ENCODE results near the gene ZNF320. TPM values are rescaled to one million over a fixed set of nuclear protein-coding genes. Genes with fewer than 3 reads are reported as not detected.
A peak's percentile ranks its signal among the peaks of the same experiment; 100 is the strongest.
"Not testable (repeated sequence)": the region's sequence is repeated elsewhere in the genome, so short reads cannot be mapped to it uniquely, and the experiment has no call there.

ZNF320 gene
- total RNA-seq, 2 donors from 2014 or later: 14.6 to 20.9 TPM

DNA sequence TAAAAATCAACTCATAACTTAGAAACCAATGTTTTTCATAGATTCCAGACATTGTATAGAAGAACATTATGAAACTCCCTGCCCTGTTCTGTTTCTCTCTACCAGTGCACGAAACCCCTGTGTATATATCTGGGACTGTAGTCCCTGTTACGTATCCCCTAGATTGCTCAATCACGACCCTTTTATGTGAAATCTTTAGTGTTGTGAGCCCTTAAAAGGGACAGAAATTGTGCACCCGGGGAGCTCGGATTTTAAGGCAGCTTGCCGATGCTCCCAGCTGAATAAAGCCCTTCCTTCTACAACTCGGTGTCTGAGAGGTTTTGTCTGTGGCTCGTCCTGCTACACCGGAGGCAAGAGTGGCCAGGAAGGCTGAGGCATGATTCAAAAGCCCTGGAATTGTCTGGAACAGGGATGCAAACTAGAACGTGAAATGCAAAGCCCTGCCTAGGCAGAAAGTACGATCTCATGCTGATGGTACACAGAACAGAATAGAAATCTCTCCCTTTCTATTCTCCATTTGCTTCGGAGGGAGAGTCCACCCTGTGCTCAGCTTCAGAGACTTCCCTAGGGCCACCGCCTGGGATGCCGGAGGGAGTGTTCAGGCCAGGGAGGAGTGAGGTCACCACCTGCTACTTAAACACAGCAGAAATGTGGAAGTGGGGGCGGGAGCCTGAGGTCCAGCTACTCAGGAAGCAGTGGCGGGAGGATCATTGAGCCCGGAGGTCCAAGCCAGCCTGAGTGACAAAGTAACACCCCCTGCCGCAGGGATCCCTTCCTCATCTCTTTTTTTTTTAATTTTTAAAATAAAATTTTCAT, 26.6 kb upstream of the ZNF320 start:
- DNase-seq: peak; percentile 77 to 87
- ATAC-seq: peak; percentile 70
- intact Hi-C loops (cut with DNase I, micrococcal nuclease): no loop called here

DNA sequence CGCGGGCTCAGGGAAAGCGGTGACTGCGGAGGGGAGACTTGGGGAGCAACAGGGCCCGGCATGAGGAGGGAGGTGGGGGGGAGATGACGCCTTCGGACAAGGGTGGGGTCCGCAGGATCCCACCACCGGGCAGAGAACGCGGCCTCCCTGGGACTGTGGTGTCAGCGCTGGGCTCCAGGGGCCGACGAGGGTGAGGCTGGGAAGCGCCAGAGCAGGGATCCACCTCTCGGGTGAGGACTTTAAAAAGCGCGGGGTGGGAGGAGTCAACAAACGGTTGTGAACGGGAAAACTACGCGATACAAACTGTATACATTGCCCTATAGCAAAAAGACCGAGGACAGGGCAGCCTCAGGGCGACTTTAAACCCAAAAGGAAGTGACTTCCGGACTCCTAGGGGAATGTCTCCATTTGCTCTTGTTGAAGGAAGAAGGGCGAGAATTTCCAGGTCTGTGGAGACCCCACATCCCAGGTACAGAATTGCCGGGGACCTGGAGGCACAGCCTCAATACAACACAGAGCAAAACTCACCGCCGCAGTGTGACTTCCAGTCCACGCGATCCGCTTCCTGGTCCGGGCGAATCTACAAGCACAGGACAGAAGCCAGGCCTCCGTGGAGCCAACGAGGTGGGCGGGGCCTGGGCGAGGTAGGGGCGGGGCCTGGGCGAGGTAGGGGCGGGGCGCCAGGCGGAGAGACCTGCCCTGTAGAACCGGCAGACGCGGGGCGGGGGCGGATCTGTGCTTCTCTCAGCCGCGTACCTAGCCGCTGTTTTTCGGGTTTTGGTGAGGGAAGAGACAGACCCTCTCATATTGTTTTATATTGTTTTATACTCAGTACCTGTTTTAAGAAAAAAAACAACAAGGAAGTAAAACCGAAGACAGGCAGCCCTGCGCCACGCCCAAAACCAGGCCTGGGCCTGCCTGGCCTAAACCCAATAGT, 25.7 kb upstream of the ZNF320 start, which contains the start of gene ZNF888:
TSS of gene ZNF888 (minus strand) at position 588 of the 937 bp plus-strand sequence. CDS start 5,555 bp downstream, outside the sequence.
- intact Hi-C loops (cut with DNase I, micrococcal nuclease): no loop called here
- peak; percentile 89 to 96 for DNase-seq
- peak; percentile 95 for ATAC-seq

DNA sequence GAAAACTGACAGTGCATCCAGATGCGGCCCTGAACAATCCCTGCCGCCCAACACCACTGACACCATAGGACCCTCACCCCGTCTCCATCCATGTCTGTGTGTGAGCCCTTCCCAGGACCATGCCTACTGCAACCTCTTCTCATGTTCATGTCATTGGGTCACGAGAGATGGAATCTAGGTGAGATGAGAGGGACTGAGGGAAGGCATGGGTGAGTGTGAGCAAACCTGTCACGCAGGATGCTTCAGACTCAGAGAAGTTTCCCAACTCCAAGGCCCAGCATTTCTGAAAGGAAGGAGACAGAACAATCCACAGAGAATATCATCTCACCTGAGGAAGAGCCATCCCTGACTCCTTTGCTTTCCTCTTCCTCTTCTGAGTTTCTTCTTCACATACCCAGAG, 20.1 kb upstream of the ZNF320 start:
- ATAC-seq (no peak), DNase-seq (no peak)
- intact Hi-C loops (cut with DNase I, micrococcal nuclease): no loop called here

DNA sequence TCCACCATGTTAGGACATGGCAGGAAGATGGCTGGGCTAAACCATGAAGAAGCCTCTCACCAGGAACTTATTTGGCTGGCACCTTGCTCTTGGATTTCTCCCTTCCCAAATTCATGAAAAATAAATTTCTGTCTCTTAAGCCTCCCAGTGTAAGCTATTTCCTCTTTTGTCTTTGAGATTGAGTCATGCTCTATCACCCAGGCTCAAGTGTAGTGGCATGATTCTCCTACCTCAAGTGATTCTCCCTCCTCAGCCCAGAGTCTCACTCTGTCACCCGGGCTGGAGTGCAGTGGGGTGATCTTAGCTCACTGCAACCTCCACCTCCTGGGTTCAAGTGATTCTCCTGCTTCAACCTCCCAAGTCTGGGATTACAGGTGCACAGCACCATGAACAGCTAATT, 13.2 kb upstream of the ZNF320 start:
- intact Hi-C loops (cut with DNase I, micrococcal nuclease): no loop called here
- no peak for ATAC-seq
- DNase-seq: no peak

DNA sequence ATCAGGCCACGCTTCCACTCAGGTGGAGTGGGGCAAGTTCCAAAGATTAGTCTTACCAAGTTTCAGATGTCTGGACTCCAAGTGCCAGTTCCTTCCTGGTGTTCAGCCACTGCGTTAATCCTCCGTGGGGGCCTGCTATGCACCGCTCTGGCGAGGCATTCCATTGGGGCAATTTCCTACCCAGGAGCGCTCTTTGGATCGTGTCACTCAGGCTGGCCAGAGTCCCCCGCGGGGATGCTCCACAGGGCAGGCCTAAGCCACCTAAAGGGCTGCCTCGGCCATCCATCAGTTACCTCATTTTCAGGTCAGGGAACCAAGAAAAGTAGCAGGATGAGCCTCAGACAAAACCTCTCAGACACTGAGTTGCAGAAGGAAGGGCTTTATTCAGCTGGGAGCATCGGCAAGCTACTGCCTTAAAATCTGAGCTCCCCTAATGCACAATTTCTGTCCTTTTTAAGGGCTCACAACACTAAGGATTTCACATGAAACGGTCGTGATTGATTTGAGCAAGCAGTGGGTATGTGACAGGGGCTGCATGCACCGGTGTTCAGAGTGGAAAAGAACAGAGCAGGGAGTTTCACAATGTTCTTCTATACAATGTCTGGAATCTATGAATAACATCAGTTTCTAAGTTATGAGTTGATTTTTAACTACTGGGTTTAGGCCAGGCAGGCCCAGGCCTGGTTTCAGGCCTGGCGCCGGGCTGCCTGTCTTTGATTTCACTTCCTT, 6.8 kb upstream of the ZNF320 start:
- ATAC-seq; intact Hi-C loops (cut with DNase I, micrococcal nuclease): not testable (repeated sequence)

DNA sequence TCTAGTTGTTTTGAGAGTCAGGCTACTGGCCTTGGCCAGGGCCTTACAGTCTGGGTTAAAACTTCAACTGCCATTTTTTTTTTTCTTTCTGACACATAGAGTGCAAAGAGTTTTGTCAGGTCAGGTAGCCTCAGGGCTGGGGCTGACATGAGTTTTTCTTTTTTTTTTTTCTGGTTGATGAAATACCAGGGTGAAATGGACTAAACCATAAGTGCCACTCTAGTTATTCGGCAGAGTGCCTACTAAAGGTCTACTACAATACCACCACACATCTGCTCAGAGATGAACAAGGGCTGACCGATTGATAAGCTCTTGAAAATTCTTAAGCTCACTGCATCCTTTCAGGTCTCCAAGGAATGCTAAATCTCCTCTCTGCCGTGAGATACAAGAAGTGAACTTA, 4.4 kb upstream of the ZNF320 start:
- ATAC-seq: no peak
- intact Hi-C loops (cut with DNase I, micrococcal nuclease): no loop called here
- DNase-seq: no peak

More for the DNA sequence above, 6.8 kb upstream of the ZNF320 start:
- DNase-seq: not testable (repeated sequence)

DNA sequence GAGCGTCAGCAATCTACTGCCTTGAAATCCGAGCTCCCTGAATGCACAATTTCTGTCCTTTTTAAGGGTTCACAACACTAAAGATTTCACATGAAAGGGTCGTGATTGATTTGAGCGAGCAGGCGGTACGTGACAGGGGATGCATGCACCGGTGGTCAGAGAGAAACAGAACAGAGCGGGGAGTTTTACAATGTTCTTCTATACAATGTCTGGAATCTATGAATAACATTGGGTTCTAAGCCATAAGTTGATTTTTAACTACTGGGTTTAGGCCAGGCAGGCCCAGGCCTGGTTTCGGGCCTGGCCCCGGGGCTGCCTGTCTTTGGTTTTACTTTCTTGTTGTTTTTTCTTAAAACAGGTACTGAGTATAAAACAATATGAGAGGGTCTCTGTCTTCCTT, 1.2 kb upstream of the ZNF320 start:
- ATAC-seq; intact Hi-C loops (cut with DNase I, micrococcal nuclease); DNase-seq: not testable (repeated sequence)

DNA sequence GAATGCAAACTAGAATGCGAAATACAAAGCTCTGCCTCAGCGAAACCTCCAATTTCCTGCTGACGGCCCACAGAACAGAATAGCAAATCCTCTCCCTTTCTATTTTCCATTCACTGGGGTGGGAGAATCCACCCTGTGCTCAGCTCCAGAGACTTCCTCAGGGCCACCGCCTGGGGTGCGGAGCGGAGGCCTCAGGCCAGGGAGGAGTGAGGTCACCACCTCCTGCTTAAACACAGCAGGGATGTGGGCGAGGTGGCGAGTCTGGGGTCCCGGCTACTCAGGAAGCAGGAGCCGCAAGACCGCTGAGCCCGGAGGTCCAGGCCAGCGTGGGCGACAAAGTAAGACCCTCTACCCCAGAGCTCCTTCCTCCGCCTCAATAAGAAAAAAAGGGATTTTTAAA, 666 bp upstream of the ZNF320 start:
- peak in 1 of 2 donors; percentile 9 for DNase-seq
- intact Hi-C loops (cut with DNase I, micrococcal nuclease): no loop called here
- no peak for ATAC-seq

DNA sequence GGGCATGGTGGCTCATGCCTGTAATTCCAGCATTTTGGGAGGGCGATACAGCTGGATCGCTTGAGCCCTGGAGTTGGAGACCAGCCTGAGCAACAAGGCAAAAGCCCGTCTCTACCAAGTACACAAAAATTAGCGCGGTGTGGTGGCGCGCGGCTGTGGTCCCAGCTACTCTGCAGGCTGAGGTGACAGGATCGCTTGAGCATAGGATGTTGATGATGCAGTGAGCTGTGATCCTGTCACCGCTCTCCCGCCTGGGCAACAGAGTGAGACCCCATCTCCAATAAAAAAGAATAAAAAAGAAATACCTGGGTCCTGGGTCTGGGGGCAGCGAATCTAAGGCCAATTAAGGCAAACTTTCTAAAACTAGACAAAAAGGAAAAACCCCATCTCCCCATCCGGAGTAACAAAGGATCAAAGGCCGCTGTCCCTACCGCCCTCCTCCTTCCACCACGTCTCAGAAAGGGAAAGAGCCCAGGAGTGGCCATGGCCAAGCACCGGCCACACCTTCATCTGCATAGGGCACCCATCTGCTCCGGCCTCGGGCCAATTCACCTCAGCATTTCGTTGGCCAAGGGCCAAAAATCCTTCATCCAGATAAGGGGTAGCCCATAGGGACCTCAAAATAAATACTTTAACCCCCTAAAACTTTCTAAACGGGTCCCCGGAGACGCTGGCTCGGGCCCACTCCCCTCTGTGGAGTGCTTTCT, 851 bp downstream of the ZNF320 start:
- peak; percentile 89 for ATAC-seq
- DNase-seq: peak; percentile 80 to 85
- intact Hi-C loops (cut with DNase I, micrococcal nuclease): no loop called here

DNA sequence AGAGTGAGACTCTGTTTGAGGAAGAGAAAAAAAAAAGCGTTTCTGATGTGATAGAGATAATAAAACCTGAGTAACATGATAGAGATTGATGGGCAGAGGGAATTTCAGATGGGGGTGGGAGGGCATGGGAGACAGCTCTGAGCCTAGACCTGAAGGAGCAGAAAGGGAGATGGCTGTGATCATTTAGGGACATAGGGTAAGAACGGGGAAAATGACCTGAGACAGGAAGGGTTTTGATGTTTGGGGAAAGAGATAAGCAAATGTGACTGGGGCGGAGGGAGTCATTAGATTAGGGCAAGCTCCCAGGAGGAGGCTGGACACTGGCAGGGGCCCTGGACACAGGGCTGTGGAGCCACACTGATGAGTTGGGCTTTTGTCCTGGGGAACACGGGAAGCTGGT, 6.1 kb downstream of the ZNF320 start:
- intact Hi-C loops (cut with DNase I, micrococcal nuclease): no loop called here
- DNase-seq (no peak), ATAC-seq (no peak)

DNA sequence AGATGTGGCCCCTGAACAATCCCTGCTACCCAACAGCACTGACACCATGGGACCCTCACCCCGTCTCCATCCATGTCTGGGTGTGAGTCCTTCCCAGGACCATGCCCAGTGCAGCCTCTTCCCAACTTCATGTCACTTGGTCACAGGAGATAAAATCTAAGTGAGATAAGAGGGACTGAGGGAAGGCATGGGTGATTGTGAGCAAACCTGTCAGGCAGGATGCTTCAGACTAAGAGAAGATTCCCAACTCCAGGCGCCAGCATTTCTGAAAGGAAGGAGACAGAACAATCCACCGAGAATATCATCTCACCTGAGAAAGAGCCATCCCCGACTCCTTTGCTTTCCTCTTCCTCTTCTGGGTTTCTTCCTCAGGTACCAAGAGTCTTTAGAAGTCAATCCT, 7.5 kb downstream of the ZNF320 start:
- ATAC-seq: no peak
- no peak for DNase-seq
- intact Hi-C loops (cut with DNase I, micrococcal nuclease): no loop called here

DNA sequence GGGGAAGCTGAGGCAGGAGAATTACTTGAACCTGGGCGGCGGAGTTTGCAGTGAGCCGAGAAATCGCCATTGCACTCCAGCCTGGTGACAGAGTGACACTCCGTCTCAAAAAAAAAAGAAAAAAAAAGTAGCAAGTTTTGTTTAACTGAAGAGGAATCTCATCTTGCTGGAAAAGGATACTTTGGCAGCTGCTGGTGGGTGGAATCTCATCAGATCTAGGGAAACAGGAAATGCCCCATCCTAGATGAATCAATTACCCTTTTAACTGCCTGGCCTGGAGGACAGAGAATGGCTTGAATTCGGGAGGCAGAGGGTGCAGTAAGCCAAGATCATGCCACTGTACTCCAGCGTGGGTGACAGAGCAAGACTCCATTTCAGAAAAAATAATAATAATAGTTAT, 8.4 kb downstream of the ZNF320 start:
- intact Hi-C loops (cut with DNase I, micrococcal nuclease): no loop called here
- DNase-seq (no peak), ATAC-seq (no peak)

DNA sequence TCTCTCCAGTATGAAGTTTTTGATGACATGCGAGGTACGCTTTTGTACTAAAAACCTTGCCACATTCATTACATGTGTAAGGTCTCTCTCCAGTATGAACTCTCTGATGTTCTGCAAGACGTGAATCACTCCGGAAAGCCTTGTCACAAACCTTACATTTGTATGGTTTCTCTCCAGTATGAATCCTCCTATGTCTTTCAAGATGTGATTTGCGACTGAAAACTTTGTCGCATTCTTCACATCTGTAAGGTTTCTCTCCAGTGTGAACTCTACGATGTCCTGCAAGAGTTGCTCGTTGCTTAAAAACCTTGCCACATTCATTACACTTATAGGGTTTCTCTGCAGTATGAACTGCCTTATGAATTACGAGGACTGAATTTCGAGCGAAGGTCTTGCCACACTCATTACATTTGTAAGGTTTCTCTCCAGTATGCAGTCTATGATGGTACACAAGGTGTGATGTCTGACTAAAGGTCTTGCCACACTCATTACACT, 16.5 kb downstream of the ZNF320 start:
- ATAC-seq (no peak), DNase-seq (no peak)
- intact Hi-C loops (cut with DNase I, micrococcal nuclease): no loop called here

DNA sequence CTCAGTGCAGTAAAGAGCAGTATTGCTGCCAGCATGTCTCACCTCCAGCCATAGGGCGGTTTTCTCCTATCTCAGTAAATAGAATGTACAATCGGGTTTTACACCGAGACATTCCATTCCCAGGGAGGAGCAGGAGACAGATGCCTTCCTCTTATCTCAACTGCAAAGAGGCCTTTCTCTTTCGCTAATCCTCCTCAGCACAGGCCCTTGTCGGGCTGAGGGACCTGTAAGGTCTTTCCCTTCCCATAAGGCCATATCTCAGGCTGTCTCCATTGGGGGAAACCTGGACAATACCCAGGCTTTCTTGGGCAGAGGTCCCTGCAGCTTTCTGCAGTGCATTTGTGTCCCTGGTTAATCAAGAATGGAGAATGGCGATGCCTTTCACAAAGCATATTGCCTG, 24.4 kb downstream of the ZNF320 start:
- intact Hi-C loops (cut with DNase I, micrococcal nuclease); ATAC-seq; DNase-seq: not testable (repeated sequence)

DNA sequence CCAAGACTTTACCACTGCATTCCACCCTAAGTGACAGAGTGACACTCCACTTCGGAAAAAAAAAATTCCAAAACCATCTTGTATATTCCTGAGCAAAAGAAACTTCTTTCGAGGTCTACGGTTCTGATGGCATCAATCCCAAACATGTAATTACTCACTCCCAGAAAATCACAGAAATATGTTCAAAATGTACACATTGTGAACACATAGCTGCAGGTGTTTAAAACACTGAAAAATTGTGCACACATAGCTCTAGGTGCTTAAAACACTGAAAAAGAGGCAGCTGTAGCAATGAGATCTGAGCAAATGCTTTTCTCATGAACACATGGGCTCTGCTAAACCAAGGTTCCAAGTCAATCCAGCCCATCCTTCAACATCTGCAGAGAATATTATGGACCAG, 26.0 kb downstream of the ZNF320 start:
- no peak for DNase-seq
- intact Hi-C loops (cut with DNase I, micrococcal nuclease): no loop called here
- ATAC-seq: no peak

DNA sequence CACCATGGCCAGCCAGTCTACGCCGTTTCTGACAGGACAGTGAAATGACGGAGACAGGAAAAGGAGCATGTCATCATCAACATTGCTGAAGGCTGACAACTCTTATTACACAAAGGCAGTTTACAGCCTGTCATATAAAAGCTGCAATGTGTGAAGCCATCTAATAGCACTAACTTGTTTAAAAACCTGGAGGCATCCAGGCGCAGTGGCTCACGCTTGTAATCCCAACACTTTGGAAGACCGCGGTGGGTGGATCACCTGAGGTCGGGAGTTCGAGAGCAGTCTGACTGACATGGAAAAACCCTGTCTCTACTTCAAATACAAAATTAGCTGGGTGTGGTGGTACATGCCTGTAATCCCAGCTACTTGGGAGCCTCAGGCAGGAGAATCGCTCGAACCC, 29.4 kb downstream of the ZNF320 start:
- DNase-seq; ATAC-seq; intact Hi-C loops (cut with DNase I, micrococcal nuclease): not testable (repeated sequence)

DNA sequence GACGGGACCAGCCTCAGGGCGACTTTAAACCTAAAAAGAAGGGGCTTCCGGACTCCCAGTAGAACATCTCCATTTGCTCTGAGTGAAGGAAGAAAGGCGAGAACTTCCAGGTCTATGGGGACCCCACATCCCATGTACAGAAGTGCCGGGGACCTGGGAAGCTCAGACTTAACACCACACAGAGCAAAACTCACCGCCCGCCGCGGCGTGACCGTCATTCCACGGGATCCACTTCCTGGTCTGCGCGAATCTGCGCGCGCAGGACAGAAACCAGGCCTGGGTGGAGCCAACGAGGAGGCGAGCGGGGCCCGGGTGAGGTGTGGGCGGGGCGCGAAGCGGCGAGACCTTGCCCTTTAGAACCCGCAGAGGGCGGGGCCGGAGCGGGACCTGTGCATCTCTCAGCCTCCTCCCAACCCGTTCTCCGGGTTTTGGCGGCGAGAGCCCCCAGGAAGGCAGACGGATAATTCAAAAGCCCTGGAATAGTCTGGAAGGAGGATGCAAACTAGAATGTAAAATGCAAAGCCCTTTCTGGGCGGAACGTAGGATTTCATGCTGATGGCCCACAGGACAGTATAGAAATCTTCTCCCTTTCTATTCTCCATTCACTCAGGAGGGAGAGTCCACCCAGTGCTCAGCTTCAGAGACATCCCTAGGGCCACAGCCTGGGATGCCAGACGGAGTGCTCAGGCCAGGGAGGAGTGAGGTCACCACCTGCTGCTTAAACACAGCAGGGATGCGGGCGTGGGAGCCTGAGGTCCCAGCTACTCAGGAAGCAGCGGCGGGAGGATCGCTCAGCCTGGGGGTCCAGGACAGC, 39.9 kb downstream of the ZNF320 start, which contains the start of gene ZNF468:
TSS of gene ZNF468 (minus strand) at position 242 of the 814 bp plus-strand sequence. CDS start 3,347 bp downstream, outside the sequence.
- ATAC-seq: peak; percentile 99
- DNase-seq: peak; percentile 83 to 87
- intact Hi-C loops (cut with DNase I, micrococcal nuclease): not testable (repeated sequence)

Measured in left colon (tissue), 2 donors.